ENCODE data around the gene BLOC1S3. TPM values are rescaled to one million over a fixed set of nuclear protein-coding genes. Genes with fewer than 3 reads are reported as not detected.

Gene BLOC1S3
- total RNA-seq, 2 experiments from 2014 or later = 8.1 to 13.8 TPM

DNA sequence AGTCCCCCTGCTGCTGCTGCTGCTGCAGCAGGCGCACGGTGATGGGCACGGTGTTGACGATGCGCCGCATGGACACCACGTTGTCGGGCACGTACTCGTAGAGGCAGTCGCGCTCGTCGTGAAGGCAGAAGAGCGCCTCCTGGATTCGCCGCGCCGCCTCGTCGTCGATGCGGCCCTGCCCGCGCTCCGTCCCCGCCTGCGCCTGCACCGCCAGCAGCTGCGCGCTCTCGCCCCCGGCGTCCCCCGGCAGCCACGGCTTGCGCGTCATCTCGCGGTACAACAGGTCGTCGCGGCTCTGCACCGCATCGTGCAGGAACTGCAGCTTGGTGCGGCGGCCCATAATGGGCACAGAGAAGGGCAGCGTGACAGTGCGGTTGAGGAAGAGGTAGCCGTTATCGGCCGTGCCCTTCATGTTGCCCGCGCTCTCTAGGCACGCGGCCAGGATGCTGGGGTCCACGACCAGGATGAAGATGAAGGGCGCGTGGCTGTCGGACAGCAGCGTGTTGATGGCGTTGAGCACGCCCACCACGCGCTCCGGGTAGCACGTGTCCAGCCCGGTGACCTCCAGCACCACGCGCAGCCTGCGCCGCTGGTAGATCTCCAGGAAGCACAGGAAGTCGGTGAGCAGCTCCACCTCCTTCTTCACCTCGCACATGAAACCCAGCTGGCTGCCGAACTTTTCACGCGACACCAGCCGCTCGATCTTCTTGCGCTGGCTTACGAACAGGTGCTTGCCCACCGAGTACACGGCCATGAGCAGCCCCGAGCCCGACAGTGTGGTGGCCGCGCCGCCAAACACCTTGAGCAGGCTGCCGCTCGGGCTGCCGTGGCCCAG is 25.9 kb upstream of the BLOC1S3 start:
- no peaks in the 10 kb centered on the region for H3K9me3 ChIP-seq (ENCODE audit: low read length)
- no peaks in the 10 kb centered on the region; the same call in 1 of the 2 replicates for H3K36me3 ChIP-seq (ENCODE audit: insufficient read depth, low read length)
- no peaks in the 10 kb centered on the region for H3K9me2 ChIP-seq (ENCODE audit: insufficient read depth, low read length)
- H3K4me1 ChIP-seq (ENCODE audit: insufficient read depth, low read length, poor library complexity, severe bottlenecking) = peaks cover 11% of the 10 kb centered on the region
- H3K4me3 ChIP-seq (ENCODE audit: low read depth, low read length, poor library complexity, severe bottlenecking) = no peak overlapping the region
- H3K27ac ChIP-seq (ENCODE audit: low read depth, low read length, poor library complexity, severe bottlenecking) = no peak overlapping the region
- TF ChIP-seq, protein P1, sequence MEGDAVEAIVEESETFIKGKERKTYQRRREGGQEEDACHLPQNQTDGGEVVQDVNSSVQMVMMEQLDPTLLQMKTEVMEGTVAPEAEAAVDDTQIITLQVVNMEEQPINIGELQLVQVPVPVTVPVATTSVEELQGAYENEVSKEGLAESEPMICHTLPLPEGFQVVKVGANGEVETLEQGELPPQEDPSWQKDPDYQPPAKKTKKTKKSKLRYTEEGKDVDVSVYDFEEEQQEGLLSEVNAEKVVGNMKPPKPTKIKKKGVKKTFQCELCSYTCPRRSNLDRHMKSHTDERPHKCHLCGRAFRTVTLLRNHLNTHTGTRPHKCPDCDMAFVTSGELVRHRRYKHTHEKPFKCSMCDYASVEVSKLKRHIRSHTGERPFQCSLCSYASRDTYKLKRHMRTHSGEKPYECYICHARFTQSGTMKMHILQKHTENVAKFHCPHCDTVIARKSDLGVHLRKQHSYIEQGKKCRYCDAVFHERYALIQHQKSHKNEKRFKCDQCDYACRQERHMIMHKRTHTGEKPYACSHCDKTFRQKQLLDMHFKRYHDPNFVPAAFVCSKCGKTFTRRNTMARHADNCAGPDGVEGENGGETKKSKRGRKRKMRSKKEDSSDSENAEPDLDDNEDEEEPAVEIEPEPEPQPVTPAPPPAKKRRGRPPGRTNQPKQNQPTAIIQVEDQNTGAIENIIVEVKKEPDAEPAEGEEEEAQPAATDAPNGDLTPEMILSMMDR (conservative IDR thresholded peaks at IDR 0.05; ENCODE audit: low read length) = no peak
- TF ChIP-seq EZH2phosphoT487 (IDR thresholded peaks at IDR 0.05; ENCODE audit: borderline replicate concordance, low read depth, low read length) = no peak
- H4K20me1 ChIP-seq (ENCODE audit: insufficient read depth, low read length) = no peaks in the 10 kb centered on the region
- no peak for DNase-seq (ENCODE audit: low spot score)
- intact Hi-C loops (cut with micrococcal nuclease; ENCODE audit: unreplicated experiment) = no loop called here
- CTCF ChIA-PET (ENCODE audit: unreplicated experiment) = interaction anchor here (0.7 kb wide), 1 partner anchor 25 kb away, joined by 3 read pairs; no protein-coding TSS in a partner anchor
- H3K79me2 ChIP-seq (ENCODE audit: insufficient read depth, low read depth, low read length) = no peaks in the 10 kb centered on the region
- POLR2A ChIA-PET = no interaction called here
- no TSS peak for BruUV-seq (replicated peaks)
- no peak overlapping the region for H2AFZ ChIP-seq (ENCODE audit: low read length)
- no peak overlapping the region for H3K4me2 ChIP-seq (ENCODE audit: low read length)

DNA sequence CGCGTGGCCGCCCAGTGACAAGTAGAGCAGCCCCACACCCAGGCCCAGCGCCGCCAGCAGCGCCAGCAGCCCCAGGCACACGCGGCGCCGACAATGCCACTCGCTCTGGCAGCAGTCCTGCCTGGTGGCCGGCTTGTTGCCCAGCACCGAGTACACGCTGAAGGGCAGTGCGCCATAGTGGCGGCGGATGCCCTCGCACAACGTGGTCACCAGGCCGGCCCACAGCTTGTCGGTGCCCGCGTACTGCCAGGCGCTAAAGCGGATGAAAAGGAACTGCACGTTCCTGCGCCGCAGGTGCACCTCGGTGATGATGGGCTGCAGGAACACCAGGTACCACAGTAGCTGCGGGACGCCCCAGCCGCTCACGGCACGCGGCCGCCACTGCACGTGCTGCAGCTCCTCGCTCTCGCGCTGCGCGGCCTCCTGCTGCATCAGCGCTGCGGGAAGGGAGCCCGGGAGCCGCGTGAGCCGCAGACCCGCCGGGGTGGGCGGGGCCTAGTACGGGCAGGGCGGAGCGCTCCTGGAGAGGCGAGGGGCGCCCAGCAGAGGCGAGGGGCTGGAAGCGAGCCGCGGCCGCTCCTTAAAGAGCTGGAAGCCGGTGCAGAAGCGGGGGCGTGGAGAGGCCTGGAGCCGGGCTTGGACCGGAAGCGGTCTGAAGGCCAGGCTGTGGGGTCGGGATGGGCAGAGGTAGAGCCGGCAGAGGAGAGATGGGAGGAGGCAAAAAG is 25.1 kb upstream of the BLOC1S3 start:
- ChIA-PET CTCF (ENCODE audit: unreplicated experiment) (interaction anchor here (0.7 kb wide), 1 partner anchor 24 kb away, joined by 3 read pairs; no protein-coding TSS in a partner anchor), POLR2A (no interaction called here)
- no TSS peak for BruUV-seq (replicated peaks)
- DNase-seq (ENCODE audit: low spot score) = peak; percentile 41
- H3K79me2 ChIP-seq (ENCODE audit: insufficient read depth, low read depth, low read length) = no peaks in the 10 kb centered on the region
- H3K9me2 ChIP-seq (ENCODE audit: insufficient read depth, low read length) = no peaks in the 10 kb centered on the region
- no peak overlapping the region for H3K4me3 ChIP-seq (ENCODE audit: low read depth, low read length, poor library complexity, severe bottlenecking)
- no peaks in the 10 kb centered on the region for H4K20me1 ChIP-seq (ENCODE audit: insufficient read depth, low read length)
- no peak overlapping the region for H2AFZ ChIP-seq (ENCODE audit: low read length)
- intact Hi-C loops (cut with micrococcal nuclease; ENCODE audit: unreplicated experiment) = no loop called here
- peak overlapping the region; percentile 12; the same call in 1 of the 2 replicates for H3K4me2 ChIP-seq (ENCODE audit: low read length)
- H3K27ac ChIP-seq (ENCODE audit: low read depth, low read length, poor library complexity, severe bottlenecking) = no peak overlapping the region
- no peaks in the 10 kb centered on the region for H3K9me3 ChIP-seq (ENCODE audit: low read length)
- TF ChIP-seq, protein P1 (conservative IDR thresholded peaks at IDR 0.05; ENCODE audit: low read length) = no peak
- no peak for TF ChIP-seq EZH2phosphoT487 (IDR thresholded peaks at IDR 0.05; ENCODE audit: borderline replicate concordance, low read depth, low read length)
- peaks cover 11% of the 10 kb centered on the region for H3K4me1 ChIP-seq (ENCODE audit: insufficient read depth, low read length, poor library complexity, severe bottlenecking)
- H3K36me3 ChIP-seq (ENCODE audit: insufficient read depth, low read length) = no peaks in the 10 kb centered on the region; the same call in 1 of the 2 replicates

Measured in OCI-LY7 (cell line).